ENCODE results near the gene ZNF384. TPM values are rescaled to one million over a fixed set of nuclear protein-coding genes. Genes with fewer than 3 reads are reported as not detected.

Gene ZNF384
- polyA plus RNA-seq (2013, experiment 1 of 2): 40.0 TPM
- polyA plus RNA-seq (2013, experiment 2 of 2): 37.2 TPM

DNA sequence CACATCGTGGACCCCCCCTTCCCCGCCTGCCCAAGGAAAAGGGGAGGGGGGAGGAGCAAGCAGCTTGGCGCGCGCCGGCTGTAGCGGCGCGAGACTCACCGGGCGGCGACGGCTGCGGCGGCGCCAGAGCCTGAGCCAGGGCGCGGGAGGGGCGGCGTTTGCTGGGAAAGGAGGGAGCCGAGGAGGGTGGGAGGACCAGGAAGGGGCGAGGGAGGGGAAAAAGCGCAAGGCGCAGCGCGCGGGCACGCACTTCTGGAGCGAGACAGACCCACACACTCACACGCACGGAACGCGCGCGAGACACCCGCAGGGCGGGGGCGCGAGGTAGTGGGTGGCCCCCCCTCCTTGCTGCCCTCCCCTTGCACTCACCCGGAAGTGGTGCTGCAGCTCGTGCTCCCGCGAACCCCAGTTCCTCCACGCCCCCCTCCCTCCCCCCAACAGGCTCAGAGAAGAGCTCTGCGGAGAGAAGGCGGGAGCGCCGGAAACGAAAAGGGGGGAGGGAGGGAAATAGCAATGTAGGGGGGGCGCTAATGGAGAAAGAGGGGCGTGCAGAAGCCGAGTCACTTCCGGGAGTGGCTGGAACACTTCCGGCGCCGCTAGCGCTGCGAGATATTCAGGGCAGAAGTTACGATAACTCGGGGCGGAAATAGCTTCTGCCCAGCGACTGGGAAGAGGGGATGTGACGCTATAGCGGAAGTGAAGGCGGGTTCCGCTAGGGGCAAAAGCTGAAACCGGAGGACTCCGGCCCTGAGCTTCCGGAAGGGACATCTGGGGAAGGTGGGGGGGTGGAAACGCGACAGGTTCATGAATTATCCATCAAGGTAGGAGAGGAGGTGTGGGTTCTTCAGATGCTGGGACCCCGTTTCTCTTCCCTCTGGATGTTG, at the start of gene ZNF384:
Gene ZNF384 (minus strand): TSS at position 377 of the 884 bp plus-strand sequence. CDS start 9,855 bp downstream, outside the sequence.
- Histone ChIP-seq H3K9ac (ENCODE audit: low read length) (peak within 1 kb of the TSS; percentile 94), H3K4me2 (ENCODE audit: low read length, poor library complexity, severe bottlenecking) (peak within 1 kb of the TSS; percentile 80), H4K91ac (ENCODE audit: low read length) (peak within 1 kb of the TSS; percentile 99), H3K36me3 (ENCODE audit: control insufficient read depth in 1 of 2, insufficient read depth in 2 of 2, low read depth in 1 of 2, low read length in 2 of 2) (peaks cover 9 to 10% of the 10 kb centered on the region in 2 experiments), H3K4ac (ENCODE audit: low read depth in 1 of 2, low read length in 2 of 2) (peak within 1 kb of the TSS; percentile 73 to 83), H3K27ac (ENCODE audit: low read length, poor library complexity, severe bottlenecking) (peak within 1 kb of the TSS; percentile 84), H2BK15ac (ENCODE audit: low read depth, poor library complexity, severe bottlenecking) (peak within 1 kb of the TSS; percentile 95), H2AFZ (ENCODE audit: low read depth, low read length) (peak within 1 kb of the TSS; percentile 62), H3K79me1 (replicated peaks; ENCODE audit: low read length, poor library complexity, severe bottlenecking) (peaks cover 11% of the 10 kb centered on the region), H2BK12ac (ENCODE audit: low read length in 2 of 2) (peak within 1 kb of the TSS in 1 of 2 experiments; percentile 79), H3K18ac (ENCODE audit: low read depth in 1 of 2, low read length in 2 of 2) (peak within 1 kb of the TSS; percentile 93 to 97), H3K14ac (ENCODE audit: low read length in 2 of 2) (peak within 1 kb of the TSS; percentile 86 to 92), H3K4me3 (ENCODE audit: insufficient read depth in 1 of 2, low read depth in 1 of 2, low read length in 2 of 2) (peak within 1 kb of the TSS; percentile 87 to 96), H2BK5ac (ENCODE audit: low read depth, low read length, poor library complexity, severe bottlenecking) (peak within 1 kb of the TSS; percentile 46), H4K8ac (ENCODE audit: low read length) (peak within 1 kb of the TSS; percentile 100), H3K9me3 (ENCODE audit: control insufficient read depth, low read length) (no peaks in the 10 kb centered on the region), H2AK5ac (ENCODE audit: low read length, severe bottlenecking) (peak within 1 kb of the TSS; percentile 20), H3K23ac (ENCODE audit: low read length in 2 of 2) (peak within 1 kb of the TSS; percentile 37 to 56), H3K27me3 (ENCODE audit: control insufficient read depth in 1 of 2, insufficient read depth in 1 of 2, low read length in 2 of 2) (no peaks in the 10 kb centered on the region), H2BK120ac (ENCODE audit: low read depth, low read length) (peak within 1 kb of the TSS; percentile 95), H3K4me1 (ENCODE audit: control insufficient read depth, insufficient read depth, low read depth, low read length) (peaks cover 7% of the 10 kb centered on the region)
- 1% methylated on average over 28 of the region's 72 CpGs for WGBS
- peak; percentile 100 for DNase-seq

DNA sequence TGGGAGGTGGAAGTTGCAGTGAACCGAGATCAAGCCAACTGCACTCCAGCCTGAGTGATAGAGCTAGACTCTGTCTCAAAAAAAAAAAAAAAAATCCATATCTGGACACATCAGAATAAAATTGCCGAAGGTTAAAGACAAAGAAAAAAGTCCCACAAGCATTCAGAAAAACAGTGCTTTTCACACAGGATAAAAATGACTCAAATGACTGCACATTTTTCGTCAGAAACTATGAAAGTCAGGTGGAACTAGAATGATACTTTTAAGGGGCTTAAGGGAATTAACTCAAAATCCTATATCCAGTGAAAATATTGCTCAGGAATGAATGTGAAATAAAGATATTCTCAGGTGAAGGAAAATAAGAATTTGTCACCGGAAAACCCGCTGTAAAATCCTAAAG, 47.6 kb upstream of the ZNF384 start:
- no peak overlapping the region for H3K4me3 ChIP-seq (ENCODE audit: insufficient read depth in 1 of 2, low read depth in 1 of 2, low read length in 2 of 2)
- no peak for DNase-seq
- no peak overlapping the region for H3K23ac ChIP-seq (ENCODE audit: low read length in 2 of 2)
- H3K36me3 ChIP-seq (ENCODE audit: control insufficient read depth in 1 of 2, insufficient read depth in 2 of 2, low read depth in 1 of 2, low read length in 2 of 2): peaks cover 9 to 24% of the 10 kb centered on the region in 2 experiments
- no peaks in the 10 kb centered on the region for H3K9me3 ChIP-seq (ENCODE audit: control insufficient read depth, low read length)
- no peak overlapping the region for H3K27ac ChIP-seq (ENCODE audit: low read length, poor library complexity, severe bottlenecking)
- no peak overlapping the region for H4K8ac ChIP-seq (ENCODE audit: low read length)
- H2BK5ac ChIP-seq (ENCODE audit: low read depth, low read length, poor library complexity, severe bottlenecking): no peak overlapping the region
- H3K79me1 ChIP-seq (replicated peaks; ENCODE audit: low read length, poor library complexity, severe bottlenecking): no peaks in the 10 kb centered on the region
- H2BK120ac ChIP-seq (ENCODE audit: low read depth, low read length): no peak overlapping the region
- 74% methylated on average over 4 of the region's 5 CpGs for WGBS
- no peak overlapping the region for H3K4me2 ChIP-seq (ENCODE audit: low read length, poor library complexity, severe bottlenecking)
- H3K27me3 ChIP-seq (ENCODE audit: control insufficient read depth in 1 of 2, insufficient read depth in 1 of 2, low read length in 2 of 2): no peaks in the 10 kb centered on the region
- H4K91ac ChIP-seq (ENCODE audit: low read length): no peak overlapping the region
- no peak overlapping the region for H2BK12ac ChIP-seq (ENCODE audit: low read length in 2 of 2)
- H2AFZ ChIP-seq (ENCODE audit: low read depth, low read length): no peak overlapping the region
- no peaks in the 10 kb centered on the region for H3K4me1 ChIP-seq (ENCODE audit: control insufficient read depth, insufficient read depth, low read depth, low read length)
- no peak overlapping the region for H3K4ac ChIP-seq (ENCODE audit: low read depth in 1 of 2, low read length in 2 of 2)
- H3K9ac ChIP-seq (ENCODE audit: low read length): no peak overlapping the region
- no peak overlapping the region for H2AK5ac ChIP-seq (ENCODE audit: low read length, severe bottlenecking)
- H2BK15ac ChIP-seq (ENCODE audit: low read depth, poor library complexity, severe bottlenecking): no peak overlapping the region
- H3K18ac ChIP-seq (ENCODE audit: low read depth in 1 of 2, low read length in 2 of 2): no peak overlapping the region
- H3K14ac ChIP-seq (ENCODE audit: low read length in 2 of 2): no peak overlapping the region

DNA sequence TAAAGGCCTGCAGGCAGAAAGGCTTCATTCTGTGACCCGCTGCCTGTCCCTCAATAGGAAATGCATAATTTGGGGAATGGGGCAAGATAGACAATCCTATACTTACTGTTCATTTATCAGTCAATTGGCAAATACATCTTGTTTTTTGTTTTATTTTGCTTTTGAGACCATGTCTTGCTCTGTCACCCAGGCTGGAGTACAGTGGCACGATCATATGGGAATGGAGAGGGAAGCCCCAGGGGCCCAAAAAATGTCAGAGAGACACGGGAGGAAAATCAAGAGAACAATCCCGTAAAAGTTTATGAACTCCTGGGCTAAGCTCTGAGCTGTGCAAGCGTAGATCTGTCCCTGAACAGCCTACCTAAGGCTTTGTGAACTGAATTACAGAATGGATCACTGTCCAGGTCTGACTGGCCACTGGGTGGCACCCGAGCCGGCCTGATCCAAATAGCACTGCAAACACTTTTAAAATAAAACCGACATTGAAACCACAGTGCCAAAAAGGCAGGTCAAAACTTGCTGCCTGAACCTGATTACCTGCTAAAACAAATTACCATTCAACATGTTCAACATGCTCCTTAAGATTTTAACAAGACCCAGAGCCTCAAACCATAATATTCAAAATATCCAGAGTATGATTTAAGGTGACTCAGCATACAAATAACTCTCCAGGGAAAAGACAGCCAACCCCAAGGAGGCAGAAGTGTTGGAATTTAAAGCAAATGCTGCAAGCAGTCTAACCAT, 46.4 kb upstream of the ZNF384 start:
- no peak overlapping the region for H2BK12ac ChIP-seq (ENCODE audit: low read length in 2 of 2)
- no peak overlapping the region for H3K4ac ChIP-seq (ENCODE audit: low read depth in 1 of 2, low read length in 2 of 2)
- peak overlapping the region; percentile 34 for H3K9ac ChIP-seq (ENCODE audit: low read length)
- no peak overlapping the region for H2BK5ac ChIP-seq (ENCODE audit: low read depth, low read length, poor library complexity, severe bottlenecking)
- no peaks in the 10 kb centered on the region for H3K9me3 ChIP-seq (ENCODE audit: control insufficient read depth, low read length)
- no peaks in the 10 kb centered on the region for H3K4me1 ChIP-seq (ENCODE audit: control insufficient read depth, insufficient read depth, low read depth, low read length)
- no peak overlapping the region for H4K91ac ChIP-seq (ENCODE audit: low read length)
- H3K36me3 ChIP-seq (ENCODE audit: control insufficient read depth in 1 of 2, insufficient read depth in 2 of 2, low read depth in 1 of 2, low read length in 2 of 2): peaks cover 18 to 36% of the 10 kb centered on the region in 2 experiments
- no peak overlapping the region for H2BK120ac ChIP-seq (ENCODE audit: low read depth, low read length)
- WGBS: 60% methylated on average over 7 of the region's 8 CpGs
- H3K27me3 ChIP-seq (ENCODE audit: control insufficient read depth in 1 of 2, insufficient read depth in 1 of 2, low read length in 2 of 2): no peaks in the 10 kb centered on the region
- H3K27ac ChIP-seq (ENCODE audit: low read length, poor library complexity, severe bottlenecking): peak overlapping the region; percentile 37
- no peak overlapping the region for H3K14ac ChIP-seq (ENCODE audit: low read length in 2 of 2)
- peak overlapping the region; percentile 57 for H2BK15ac ChIP-seq (ENCODE audit: low read depth, poor library complexity, severe bottlenecking)
- no peak overlapping the region for H3K4me2 ChIP-seq (ENCODE audit: low read length, poor library complexity, severe bottlenecking)
- no peak overlapping the region for H3K18ac ChIP-seq (ENCODE audit: low read depth in 1 of 2, low read length in 2 of 2)
- no peak overlapping the region for H4K8ac ChIP-seq (ENCODE audit: low read length)
- no peaks in the 10 kb centered on the region for H3K79me1 ChIP-seq (replicated peaks; ENCODE audit: low read length, poor library complexity, severe bottlenecking)
- H2AFZ ChIP-seq (ENCODE audit: low read depth, low read length): no peak overlapping the region
- no peak overlapping the region for H2AK5ac ChIP-seq (ENCODE audit: low read length, severe bottlenecking)
- H3K23ac ChIP-seq (ENCODE audit: low read length in 2 of 2): no peak overlapping the region
- peak; percentile 58 for DNase-seq
- H3K4me3 ChIP-seq (ENCODE audit: insufficient read depth in 1 of 2, low read depth in 1 of 2, low read length in 2 of 2): peak overlapping the region in 1 of 2 experiments; percentile 17

Measured in mesenchymal stem cell (in vitro differentiated cells and primary cell).